HTERT RPE-1 (cell line): ENCODE measurements around the gene NXPE2.
"Not testable (repeated sequence)": the region's sequence is repeated elsewhere in the genome, so short reads cannot be mapped to it uniquely, and the experiment has no call there.

Experiments
- in situ Hi-C: fragments of 300-500 bp; cut with MboI; formaldehyde crosslinking; loops from 4 replicates; pipeline ENCODE4 v1.14.3; 2020; ENCODE audit warnings: low sequenced_read_pairs

NXPE2 gene

DNA sequence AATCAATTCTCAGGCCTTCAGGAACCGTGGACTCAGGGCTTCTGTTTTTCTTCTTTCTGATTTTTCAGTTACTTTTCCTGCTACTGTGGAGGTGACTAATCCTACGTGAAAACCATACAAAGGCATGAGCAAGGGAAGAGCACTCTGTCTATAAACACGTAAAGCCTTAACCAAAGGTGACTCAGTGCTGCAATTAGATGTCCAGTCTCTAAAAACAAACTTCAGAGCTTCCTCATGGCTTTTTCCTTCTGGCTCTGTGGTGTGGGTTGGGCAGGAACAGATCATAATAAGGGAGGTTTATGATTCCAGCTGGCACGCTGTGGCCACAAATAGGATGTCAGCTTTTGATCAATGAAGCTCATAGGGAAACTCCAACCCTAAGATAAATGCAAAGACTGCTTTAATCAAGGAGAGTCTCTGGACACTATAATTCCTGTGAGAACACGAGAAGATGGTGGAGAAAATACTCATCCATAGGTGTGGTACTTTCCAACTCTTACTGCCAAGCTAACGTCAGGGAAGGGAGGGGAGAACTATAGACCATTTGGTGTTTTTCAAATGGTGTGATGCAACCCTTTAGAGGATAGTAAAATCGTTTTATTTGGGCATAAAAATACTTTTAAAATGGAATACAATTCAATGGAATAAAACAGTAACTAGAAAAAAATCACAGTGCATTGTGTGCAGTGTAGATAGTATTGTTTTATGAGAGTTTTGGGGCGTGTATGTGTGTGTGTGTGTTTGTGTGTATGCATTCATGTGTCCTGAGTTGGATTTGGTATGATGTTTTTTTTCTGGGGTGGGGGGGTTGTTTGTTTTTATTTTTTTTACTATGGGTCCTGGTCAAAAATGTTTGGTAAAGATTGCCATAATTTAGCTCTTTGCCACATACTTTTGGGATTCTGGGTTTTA, at the start of gene NXPE2:
Gene NXPE2, plus strand, starts transcription at position 403 of the 912 bp plus-strand sequence. Its CDS starts 49 bp downstream, at position 452.
- in situ Hi-C loops: no loop called here

DNA sequence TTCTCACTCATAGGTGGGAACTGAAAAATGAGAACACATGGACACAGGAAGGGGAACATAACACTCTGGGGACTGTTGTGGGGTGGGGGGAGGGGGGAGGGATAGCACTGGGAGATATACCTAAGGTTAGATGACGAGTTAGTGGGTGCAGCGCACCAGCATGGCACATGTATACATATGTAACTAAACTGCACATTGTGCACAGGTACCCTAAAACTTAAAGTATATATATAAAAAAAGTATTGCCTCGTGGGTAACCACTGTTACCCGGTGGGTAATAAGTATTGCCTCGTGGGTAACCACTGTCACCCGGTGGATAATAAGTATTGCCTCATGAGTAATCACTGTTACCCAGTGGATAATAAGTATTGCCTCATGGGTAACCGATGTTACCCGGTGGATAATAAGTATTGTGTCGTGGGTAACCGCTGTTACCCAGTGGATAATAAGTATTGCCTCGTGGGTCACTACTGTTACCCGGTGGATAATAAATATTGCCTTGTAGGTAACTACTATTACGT, 46.8 kb upstream of the NXPE2 start:
- in situ Hi-C loops: not testable (repeated sequence)

DNA sequence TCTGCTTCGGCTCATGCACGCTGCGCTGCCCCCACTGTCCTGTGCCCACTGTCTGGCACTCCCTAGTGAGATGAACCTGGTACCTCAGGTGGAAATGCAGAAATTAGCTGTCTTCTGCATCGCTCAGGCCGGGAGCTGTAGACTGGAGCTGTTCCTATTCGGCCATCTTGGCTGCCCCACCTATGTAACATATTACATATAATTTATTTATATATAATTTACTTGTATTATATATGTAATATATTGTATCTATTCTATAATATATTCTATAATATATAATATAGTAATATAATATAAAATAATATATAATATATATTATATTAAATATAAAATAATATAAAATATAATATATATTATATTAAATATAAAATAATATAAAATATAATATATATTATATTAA, 38.9 kb upstream of the NXPE2 start:
- in situ Hi-C loops: not testable (repeated sequence)

DNA sequence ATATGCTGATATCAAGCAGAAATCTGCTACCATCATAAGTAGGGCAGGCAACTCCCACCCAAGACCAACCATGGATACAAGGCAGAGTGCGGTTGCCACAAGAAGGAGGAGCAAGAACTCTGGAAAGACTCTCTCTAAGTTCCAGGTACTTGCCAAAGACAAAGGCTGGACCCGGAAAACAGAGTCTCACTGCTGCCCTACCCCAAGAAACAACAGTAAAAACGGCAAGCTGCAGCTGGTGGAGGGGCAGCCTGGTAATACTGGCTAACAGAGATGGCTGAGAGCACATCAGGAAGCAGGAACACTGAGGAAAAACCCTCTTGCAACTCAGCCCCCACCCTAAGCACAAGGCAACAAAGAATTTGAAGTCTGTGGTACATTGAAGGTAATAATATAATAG, 27.7 kb upstream of the NXPE2 start:
- in situ Hi-C loops: no loop called here

DNA sequence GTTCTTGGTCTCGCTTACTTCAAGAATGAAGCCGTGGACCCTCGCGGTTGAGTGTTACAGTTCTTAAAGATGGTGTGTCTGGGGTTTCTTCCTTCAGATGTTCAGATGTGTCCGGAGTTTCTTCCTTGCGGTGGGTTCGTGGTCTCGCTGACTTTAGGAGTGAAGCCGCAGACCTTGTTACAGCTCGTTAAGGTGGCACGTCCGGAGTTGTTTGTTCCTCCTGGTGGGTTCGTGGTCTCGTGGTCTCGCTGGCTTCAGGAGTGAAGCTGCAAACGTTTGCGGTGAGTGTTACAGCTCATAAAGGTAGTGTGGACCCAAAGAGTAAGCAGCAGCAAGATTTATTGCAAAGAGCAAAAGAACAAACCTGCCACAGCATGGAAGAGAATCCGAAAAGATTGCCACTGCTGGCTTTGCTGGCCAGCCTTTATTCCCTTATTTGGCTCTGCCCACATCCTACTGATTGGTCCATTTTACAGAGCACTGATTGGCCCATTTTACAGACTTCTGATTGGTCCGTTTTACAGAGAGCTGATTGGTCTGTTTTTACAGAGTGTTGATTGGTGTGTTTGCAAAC, 27.1 kb upstream of the NXPE2 start:
- in situ Hi-C loops: no loop called here

DNA sequence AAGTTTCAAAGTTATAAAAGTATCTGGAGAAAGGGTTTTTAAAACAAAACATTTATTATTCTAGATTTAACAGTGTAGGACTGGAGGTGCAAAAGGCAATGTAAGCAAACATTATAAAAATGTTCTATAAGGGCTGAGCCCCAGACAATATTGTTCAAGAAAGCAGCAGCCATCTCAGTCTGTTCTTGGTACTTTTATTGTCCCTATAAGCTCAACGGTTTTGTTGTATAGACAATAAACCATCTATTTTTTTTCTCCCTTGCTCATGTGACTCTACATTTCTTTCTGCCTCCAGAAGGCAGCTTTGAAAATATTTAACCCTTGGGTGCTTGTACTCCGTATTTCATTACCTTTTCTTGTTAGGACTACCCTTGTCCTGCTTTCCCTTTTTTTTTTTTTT, 25.2 kb upstream of the NXPE2 start:
- in situ Hi-C loops: no loop called here

DNA sequence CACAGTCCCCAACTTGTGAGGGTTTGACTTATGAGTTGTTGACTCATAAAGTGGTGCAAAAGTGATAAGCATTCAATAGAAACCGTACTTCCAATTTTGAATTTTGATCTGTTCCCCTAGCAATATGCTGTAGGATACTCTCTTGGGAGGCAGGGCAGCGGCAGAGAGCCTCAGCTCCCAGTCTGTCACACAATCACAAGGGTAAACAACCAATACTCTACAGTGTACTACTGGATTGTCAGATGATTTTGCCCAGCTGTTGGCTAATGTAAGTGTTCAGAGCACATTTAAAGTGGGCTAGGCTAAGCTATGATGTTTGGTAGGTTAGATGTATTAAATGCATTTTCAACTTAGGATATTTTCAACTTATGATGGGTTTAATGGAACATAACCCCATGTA, 13.7 kb upstream of the NXPE2 start:
- in situ Hi-C loops: no loop called here

DNA sequence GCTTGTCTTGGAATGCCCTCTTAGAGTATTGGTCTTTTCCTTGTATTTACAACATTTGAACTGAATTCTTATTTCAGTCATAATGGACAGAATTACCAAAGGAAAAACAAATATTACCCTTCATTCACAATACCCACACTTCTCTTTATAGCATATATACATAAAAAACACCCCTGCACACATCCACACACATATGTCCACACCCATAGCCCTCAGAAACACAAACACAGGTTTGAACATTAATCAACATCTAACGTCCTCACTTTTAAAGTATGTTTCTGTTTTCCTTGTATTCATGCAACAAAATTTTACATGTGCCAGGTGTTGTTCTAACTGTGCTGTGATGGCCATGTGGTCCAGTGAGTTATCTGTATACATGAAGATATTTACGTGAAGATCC, 11.6 kb upstream of the NXPE2 start:
- in situ Hi-C loops: no loop called here

DNA sequence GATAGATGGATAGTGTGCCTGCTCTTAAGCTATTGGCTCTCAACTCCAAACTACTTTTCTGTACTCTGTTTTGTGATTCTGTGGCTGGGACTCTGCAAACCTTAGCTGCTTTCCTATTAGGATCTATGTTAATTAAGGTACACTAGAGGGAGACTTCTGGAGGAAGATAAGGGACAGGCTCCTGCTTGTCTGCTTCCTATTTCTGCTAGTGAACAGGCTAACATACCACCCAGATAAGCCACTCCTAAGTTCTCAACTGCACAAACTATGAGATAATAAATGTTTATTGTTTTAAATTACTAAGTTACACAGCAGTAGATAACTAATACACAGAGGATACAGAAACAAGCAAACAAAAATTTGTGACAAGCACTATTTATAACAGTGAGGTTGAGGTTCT, 10.2 kb upstream of the NXPE2 start:
- in situ Hi-C loops: no loop called here

DNA sequence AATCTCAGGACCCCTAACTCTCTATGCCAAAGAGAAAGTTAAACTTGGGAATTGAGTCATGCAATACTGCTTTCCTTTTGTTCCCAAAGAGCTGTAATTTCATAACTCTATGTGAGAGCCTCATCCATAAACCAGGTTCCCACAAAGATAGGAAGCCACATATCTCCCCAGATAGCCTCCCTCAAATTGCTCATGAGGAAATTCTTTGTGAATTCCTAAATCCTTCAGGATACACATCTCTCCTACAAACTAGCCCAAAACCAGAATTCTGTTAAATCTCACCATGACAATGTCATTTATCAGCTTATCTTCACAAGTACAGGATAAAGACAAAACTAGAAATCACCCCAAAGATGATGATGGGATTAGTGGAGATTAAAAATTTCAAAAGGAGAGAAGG, 4.7 kb upstream of the NXPE2 start:
- in situ Hi-C loops: no loop called here

DNA sequence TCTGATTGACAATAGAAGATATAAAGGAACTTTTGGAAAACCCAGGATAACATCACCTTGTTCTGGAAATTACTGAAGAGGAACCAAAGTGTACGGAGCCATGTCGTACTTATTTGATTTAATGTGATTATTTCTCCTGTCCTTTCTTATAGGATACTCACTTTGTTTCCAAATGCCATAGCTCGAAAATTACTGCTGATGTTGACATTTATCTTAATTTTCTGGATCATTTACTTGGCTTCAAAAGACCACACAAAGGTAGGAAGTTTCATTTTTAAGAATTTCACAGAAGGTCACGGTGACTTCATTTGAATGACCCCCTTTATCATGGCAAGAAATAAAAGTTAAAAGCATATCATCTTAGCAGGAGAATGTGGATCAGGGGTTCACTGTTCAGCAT, 1.2 kb downstream of the NXPE2 start:
- in situ Hi-C loops: no loop called here

DNA sequence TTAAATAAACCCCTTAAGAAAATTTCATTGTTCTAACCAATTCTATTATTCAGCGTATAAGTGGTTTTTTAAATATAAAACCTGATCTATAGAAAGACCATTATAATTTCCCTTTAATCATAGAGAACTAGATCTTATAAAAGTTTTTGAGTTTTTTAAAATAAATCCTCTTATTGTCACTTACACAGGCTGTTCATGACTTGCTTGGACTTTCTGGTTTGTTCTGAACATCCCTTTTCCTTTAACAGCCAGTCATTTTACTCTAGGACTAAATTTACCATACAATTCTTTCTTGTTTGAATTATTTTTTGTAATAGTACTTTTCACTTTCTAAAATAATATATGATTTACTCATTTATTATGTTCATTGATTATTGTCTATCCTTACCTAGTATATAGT, 4.7 kb downstream of the NXPE2 start:
- in situ Hi-C loops: no loop called here

DNA sequence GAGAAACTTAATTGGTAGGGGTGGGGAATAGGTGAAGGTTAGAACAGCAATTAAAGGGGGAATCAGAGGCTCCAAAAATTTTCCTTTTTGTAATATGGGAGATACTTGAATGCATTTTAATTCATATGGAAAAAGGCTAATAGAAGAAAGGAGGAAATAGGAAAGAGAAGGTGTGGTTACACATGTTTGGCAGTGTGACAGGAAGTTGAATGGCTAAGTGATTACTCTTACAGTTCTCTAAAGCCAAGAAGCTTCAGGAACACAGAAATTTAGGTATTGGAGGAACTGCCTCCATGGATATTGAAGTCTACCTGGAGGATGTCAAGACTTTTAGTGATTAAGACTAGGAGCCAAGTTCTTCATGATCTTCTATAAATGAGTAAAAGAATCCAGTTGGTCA, 6.3 kb downstream of the NXPE2 start:
- in situ Hi-C loops: no loop called here

DNA sequence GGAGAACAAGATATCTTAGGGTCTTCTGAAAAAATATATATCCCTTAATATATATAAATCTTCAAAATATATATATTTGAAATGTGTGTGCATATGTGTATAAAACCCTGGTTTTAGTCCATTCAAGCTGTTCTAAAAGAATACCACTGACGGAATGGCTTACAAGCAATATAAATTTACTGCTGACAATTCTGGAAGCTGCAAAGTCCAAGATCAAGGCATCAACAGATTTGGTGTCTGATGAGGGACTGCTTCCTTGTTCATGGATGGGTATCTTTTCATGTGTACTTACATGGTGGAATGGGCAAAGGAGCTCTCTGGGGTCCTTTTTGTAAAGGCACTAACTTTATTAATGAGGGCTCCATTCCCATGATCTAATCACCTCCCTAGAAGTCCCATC, 6.8 kb downstream of the NXPE2 start:
- in situ Hi-C loops: no loop called here

DNA sequence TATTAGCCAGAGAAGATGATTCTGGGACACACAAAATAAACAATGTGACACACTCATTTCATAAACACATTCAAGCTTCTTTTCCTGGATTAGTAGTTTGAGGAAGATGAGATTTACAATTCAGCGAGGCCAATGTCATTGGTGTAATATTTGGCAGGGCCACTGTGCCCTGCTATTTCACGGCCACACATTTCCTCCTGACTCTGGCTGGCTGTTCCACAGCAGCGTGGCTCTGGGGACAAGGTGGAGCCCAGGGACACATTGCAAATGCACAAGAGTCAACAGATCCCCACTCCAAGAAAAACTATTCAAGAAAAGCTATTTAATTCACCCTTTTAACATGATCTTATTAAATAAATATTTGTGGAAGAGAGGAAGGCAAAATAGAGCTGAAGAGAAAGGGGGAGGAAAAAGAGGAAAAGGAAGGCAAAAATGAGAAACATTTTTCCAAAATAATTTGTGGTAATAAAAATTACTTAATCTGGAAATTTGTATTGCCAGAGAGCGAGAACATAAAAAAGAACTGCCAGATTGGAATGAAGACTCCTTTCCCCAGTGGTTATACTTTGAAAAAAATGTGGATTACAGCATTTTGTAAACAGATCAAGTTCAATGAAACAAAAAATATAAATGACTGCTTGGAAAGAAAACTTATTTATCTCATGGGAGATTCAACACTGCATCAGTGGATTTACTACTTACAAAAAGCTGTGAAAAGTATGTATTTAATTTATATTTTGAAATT, 27.1 kb downstream of the NXPE2 start:
- in situ Hi-C loops: no loop called here

DNA sequence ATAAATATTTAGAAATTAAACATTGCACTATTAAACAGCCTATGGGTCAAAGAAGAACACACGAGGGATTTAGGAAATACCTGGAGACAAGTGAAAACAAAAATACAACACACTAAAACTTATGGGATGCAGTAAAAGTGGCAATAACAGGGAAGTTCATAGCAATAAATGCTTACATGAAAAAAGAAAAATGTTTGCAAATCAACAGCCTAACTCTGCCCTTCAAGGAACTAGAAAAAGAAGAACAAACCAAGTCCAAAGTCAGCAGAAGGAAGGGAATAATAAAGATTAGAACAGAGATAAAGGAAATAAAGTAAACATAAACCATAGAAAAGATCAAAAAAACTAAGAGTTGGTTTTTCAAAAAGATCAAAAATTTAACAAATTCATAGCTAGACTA, 31.6 kb downstream of the NXPE2 start:
- in situ Hi-C loops: no loop called here

DNA sequence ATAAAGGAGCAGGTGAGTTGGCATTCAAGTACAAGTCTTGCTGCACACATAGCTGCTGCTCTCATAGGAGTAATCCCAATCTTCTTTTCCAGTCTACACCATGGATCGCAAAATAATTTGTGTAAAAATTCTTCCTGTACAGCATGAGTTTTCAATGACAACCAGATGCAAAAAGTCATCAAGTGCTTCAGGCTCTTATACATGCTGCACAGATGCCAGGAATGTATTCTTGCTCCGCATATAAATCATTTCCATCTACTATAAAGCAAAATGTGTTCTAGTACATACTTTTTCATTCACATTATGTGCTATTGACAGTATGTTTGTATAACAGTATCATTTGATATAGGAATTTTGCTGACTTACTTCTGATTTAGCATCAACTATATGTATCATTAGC, 35.4 kb downstream of the NXPE2 start:
- in situ Hi-C loops: no loop called here

DNA sequence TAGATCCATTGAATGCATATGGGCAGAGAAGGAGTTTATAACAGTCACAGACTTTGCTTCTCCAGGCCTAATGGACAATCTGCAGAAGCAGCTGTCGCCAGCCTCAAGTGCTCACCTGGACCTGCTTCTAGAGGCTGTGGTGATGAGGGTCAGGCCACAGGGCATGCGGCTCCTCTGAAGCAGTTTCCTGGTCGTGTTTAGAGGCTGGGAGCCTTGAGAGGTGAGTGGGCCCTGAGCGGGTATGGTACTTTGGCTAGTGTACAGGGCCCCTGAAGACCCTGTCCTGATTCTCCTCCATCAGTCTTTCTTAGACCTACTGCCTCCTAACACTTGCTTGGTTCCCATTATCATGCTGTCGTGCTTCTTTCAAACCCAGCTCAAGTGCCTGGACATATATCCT, 41.2 kb downstream of the NXPE2 start:
- in situ Hi-C loops: no loop called here

DNA sequence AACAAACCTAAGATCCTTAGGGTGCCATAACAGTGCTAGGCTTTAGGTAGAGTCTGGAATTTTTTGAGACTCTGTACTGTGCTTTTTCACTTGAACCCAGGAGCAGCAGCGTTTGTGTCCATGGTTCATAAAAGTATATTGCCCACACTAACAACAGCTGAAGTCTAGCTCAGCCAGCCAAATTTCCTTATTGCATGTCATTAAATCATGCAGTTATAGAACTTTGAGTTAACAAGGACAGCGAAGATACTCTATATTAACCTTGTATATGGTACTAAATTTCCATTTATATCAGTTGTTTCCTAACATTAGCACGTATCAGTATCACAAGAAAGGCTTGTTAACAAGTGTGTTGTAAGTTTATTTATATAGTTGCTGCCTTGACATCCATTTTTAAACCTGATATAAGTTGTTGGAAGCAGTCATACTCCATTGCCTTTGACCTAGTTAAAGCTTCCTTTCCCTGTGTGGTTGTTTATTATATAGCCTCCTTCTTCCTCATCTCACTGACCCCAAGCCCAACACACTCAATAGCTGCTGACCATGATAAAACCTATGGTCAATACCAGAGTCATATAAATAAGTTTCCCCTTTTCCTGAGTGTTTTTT, 46.7 kb downstream of the NXPE2 start:
- in situ Hi-C loops: no loop called here

DNA sequence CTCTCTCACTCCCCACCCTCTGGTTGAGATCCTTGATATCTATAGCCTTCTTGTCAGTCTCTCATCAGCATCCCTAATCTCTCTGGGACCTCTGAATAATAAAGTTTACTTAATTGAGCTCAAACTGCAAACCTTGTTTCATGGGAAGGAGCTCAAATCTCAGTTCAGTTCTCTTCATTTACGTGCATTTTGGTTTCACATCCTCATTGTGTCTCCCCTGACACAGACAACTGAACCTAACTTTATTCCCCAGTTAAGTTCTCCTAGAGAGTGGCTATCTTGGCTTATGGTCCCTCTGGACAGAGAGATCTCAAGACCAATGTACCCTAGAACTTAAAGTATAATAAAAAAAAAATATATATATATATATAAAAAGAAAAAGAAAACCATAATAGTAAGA, 47.3 kb downstream of the NXPE2 start:
- in situ Hi-C loops: no loop called here

DNA sequence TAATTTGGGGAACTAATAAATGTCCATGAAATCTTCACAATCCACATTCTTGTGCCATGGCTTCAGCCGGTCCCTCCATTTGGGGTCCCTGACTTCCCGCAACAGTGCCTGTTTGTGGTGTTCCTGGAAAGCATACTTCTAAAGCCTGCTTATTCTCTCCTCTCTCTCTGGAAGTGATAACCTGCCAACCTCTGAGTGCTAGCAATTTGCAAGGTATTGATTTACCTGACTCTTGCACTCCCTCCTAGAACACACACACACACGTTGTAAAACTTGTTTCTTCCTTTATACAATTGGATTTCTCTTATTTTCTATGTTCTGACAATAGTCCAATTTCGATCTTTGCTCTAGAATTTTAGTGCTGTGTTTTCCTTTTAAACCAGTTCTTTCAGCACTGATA, 58.5 kb downstream of the NXPE2 start:
- in situ Hi-C loops: no loop called here
